Activated CD8-positive, alpha-beta memory T cell treated with anti-CD3 and anti-CD28 coated beads, Interleukin-2, amount 10 ng/mL, durations not matched to agents 7 days and 5 days (primary cell): ENCODE results near the gene EXOC1L. TPM values are rescaled to one million over a fixed set of nuclear protein-coding genes. Genes with fewer than 3 reads are reported as not detected.
A peak's percentile ranks its signal among the peaks of the same experiment; 100 is the strongest.

ENCODE experiments used
- ATAC-seq: fragments of 150-1000 bp; cut with Tn5 transposase; one replicate; pipeline ENCODE4 v1.10.0; 2021; ENCODE audit warnings: moderate library complexity
- CTCF ChIA-PET: fragments of 350-600 bp; sonication (Branson Sonifier 250); formaldehyde crosslinking; loops from one replicate; lab custom pipeline; 2021; ENCODE audit warnings: antibody characterized with exemption; lab: Charles Lee
- DNase-seq: peaks from one replicate; pipeline ENCODE4 v3.0.0-alpha.2; 2020
- H3K27ac Mint-ChIP-seq: one replicate; pipeline ENCODE4 v1.8.0; 2021; ENCODE audit warnings: mild to moderate bottlenecking, mixed read lengths
- H3K27me3 Mint-ChIP-seq: one replicate; pipeline ENCODE4 v1.8.0; 2021; ENCODE audit warnings: mixed read lengths
- H3K36me3 Mint-ChIP-seq: one replicate; pipeline ENCODE4 v1.8.0; 2021; ENCODE audit warnings: mild to moderate bottlenecking, mixed read lengths
- H3K4me1 Mint-ChIP-seq: one replicate; pipeline ENCODE4 v1.8.0; 2021; ENCODE audit warnings: mixed read lengths
- H3K4me3 Mint-ChIP-seq: one replicate; pipeline ENCODE4 v1.8.0; 2021; ENCODE audit warnings: mild to moderate bottlenecking, moderate library complexity, mixed read lengths
- H3K9me3 Mint-ChIP-seq: one replicate; pipeline ENCODE4 v1.8.0; 2022; ENCODE audit warnings: low read depth, mixed read lengths
- total RNA-seq, 2 experiments: library from RNA; stranded (reverse); gene quantifications; one replicate each; pipeline ENCODE4 v1.2.3, GENCODE V29; 2021

The EXOC1L gene, protein sequence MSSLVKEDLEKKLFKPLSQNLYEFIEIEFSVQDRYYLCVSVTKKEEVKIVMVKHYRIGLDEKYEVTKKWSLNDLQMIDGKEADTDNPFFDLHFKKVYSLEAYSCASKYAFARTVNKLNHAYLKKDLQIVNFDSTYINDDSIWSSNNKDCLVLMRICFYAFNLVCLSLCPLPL
- not detected for total RNA-seq

DNA sequence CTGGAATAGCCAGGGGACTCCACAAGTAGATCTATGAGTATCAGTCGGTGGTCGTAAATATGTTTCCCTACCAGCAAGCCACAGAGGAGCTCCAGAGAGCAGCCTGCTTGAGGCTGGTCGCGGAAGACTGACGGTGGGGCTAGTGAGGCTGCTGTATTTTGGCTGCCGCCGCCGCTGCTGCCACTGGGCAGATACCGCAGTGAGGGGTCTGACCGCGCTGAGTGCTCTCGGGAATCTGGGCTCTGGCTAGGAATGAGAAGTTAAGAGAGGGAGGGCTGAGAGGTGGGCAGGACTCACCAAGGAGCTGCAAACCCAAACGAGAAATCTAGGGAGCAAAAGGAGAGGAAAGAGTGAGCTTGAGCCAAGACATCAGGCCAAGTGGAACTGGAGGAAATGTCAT, at the start of gene EXOC1L:
Gene EXOC1L, plus strand, starts transcription at position 157 of the 400 bp plus-strand sequence. Its CDS starts 237 bp downstream, at position 394.
- Mint-ChIP-seq H3K27ac (no peak within 1 kb of the TSS), H3K9me3 (no peaks in the 10 kb centered on the region), H3K4me1 (peaks cover 4% of the 10 kb centered on the region), H3K4me3 (peak within 1 kb of the TSS; percentile 14), H3K36me3 (no peaks in the 10 kb centered on the region), H3K27me3 (peaks cover 20% of the 10 kb centered on the region)
- ATAC-seq, result no peak
- DNase-seq, result no peak
- CTCF ChIA-PET, result no interaction called here

DNA sequence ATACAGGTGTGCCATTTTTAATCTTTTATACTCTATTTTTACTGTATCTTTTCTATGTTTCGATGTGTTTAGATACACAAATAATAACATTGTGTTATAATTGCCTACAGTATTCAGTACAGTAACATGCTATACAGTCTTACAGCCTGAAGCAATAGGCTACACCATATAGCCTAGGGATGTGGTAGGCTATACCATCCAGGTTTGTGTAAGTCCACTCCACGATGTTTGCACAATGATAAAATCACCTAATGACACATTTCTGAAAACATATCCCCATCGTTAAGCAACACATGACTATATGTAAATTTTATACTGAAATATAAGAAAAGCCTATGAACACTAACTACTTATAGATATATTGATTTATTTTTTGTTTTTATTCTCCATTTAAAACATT, 48.9 kb upstream of the EXOC1L start:
- DNase-seq, result no peak
- Mint-ChIP-seq H3K27me3 (peaks cover 18% of the 10 kb centered on the region), H3K4me3 (no peak overlapping the region), H3K36me3 (no peaks in the 10 kb centered on the region), H3K4me1 (no peaks in the 10 kb centered on the region), H3K27ac (no peak overlapping the region), H3K9me3 (no peaks in the 10 kb centered on the region)
- CTCF ChIA-PET, result interaction anchor here (0.6 to 1.6 kb wide), 2 partner anchors 9 to 391 kb away, joined by 3 to 4 read pairs; no protein-coding TSS in a partner anchor
- no peak for ATAC-seq

DNA sequence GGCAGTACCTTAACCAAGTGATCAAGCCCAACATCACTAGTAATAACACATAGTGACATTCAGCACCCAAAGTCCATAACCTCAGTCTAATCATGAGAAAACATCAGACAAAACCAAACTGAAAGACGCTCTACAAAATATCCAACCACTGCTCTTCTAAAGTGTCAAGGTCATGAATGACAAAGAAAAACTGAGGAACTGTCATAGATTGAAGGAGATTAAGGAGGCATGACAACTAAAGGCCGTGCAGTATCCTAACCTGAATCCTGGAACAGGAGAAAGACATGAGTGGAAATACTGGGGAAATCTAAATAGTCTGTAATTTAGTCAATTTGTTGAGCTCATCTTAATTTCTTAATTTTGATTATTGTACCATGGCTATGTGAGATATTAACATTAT, 38.2 kb upstream of the EXOC1L start:
- Mint-ChIP-seq H3K36me3 (no peaks in the 10 kb centered on the region), H3K9me3 (peaks cover 2% of the 10 kb centered on the region), H3K27me3 (peaks cover 17% of the 10 kb centered on the region), H3K27ac (no peak overlapping the region), H3K4me3 (no peak overlapping the region), H3K4me1 (no peaks in the 10 kb centered on the region)
- ATAC-seq, result no peak
- no peak for DNase-seq
- CTCF ChIA-PET, result interaction anchor here (0.8 kb wide), 1 partner anchor 20 kb away, joined by 3 read pairs; no protein-coding TSS in a partner anchor

DNA sequence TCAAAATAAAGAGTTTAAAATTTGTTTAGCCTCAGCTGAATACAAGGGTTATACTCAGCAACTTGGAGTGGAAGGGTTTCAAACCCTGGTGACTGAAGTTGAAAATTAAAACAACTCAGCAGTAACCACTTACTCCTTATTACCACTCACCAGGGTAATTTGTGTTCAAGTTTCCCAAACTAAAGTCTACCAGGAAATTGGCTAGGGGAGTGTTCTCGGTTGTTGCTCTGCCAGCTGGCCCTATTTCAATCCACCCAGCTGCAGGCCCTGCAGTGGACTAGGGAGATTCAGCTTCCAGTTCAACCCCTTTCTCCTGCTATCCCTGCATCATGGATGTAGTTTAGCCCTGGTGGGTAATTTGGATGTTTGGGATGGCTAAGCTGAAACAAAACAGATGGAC, 37.8 kb upstream of the EXOC1L start:
- CTCF ChIA-PET, result interaction anchor here (0.8 kb wide), 1 partner anchor 20 kb away, joined by 3 read pairs; no protein-coding TSS in a partner anchor
- DNase-seq (no peak), ATAC-seq (no peak)
- Mint-ChIP-seq H3K4me3 (no peak overlapping the region), H3K27ac (no peak overlapping the region), H3K9me3 (peaks cover 2% of the 10 kb centered on the region), H3K36me3 (no peaks in the 10 kb centered on the region), H3K4me1 (no peaks in the 10 kb centered on the region), H3K27me3 (peaks cover 14% of the 10 kb centered on the region)

DNA sequence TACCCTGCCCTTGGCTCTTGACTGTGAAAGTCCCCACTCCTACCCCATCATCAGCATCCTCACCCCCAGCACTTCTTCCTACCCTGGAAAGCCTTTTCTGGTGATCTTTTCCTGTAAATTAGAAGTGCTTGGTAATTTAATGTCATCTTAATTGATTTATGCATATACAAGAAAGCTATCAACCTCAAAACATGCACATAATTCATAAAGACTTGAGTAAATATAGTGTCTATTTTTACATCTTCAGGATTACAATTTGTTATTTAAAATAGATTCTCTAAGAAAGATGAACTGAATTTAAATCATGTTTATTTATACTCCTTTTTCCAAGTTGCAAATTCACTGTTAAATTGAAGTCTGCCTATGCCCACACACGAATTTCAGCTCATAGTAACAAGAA, 36.0 kb upstream of the EXOC1L start:
- no peaks in the 10 kb centered on the region for H3K36me3 Mint-ChIP-seq
- no peak for ATAC-seq
- no peak overlapping the region for H3K4me3 Mint-ChIP-seq
- CTCF ChIA-PET, result no interaction called here
- no peaks in the 10 kb centered on the region for H3K4me1 Mint-ChIP-seq
- peaks cover 16% of the 10 kb centered on the region for H3K27me3 Mint-ChIP-seq
- no peak for DNase-seq
- H3K9me3 Mint-ChIP-seq, result no peaks in the 10 kb centered on the region
- no peak overlapping the region for H3K27ac Mint-ChIP-seq

DNA sequence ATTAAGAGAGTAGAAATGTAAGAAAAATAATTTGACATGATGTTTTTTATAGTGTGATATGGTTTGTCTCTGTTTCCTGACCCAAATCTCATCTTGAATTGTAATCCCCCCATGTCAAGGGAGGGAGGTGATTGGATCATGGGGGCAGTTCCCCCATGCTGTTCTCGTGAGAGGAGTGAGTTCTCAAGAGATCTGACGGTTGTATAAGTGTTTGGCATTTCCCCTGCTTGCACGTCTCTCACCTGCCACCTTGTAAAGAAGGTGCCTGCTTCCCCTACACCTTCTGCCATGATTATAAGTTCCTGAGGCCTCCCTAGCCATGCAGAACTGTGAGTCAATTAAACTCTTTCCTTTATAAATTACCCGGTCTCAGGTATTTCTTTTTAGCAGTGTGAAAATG, 34.8 kb upstream of the EXOC1L start:
- H3K27ac Mint-ChIP-seq, result no peak overlapping the region

DNA sequence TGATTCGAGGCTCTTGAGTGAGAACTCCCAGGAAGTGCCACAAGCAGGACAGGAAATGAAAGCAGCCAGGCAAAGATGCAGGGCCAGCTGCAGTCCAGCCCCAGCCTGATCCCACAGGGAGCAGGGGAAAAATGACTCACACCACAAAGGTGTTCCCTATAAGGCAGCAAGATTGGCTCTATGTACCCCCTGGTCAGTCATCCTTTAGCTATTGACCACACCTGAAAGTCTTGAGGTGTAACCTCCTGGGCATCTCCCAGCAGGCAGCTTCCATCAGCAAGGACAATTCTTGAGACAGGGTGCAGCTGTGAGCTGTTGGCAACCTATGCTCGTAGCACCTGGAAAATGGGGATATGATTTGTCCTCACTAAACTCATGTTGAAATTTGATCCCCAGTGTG, 27.9 kb upstream of the EXOC1L start:
- Mint-ChIP-seq H3K27me3 (peaks cover 29% of the 10 kb centered on the region), H3K9me3 (no peaks in the 10 kb centered on the region), H3K27ac (no peak overlapping the region), H3K4me3 (no peak overlapping the region), H3K4me1 (peaks cover 1% of the 10 kb centered on the region), H3K36me3 (no peaks in the 10 kb centered on the region)
- CTCF ChIA-PET, result no interaction called here
- DNase-seq (no peak), ATAC-seq (no peak)

More for the DNA sequence above, 34.8 kb upstream of the EXOC1L start:
- H3K27me3 Mint-ChIP-seq, result peaks cover 14% of the 10 kb centered on the region
- no peaks in the 10 kb centered on the region for H3K36me3 Mint-ChIP-seq
- CTCF ChIA-PET, result no interaction called here
- no peaks in the 10 kb centered on the region for H3K4me1 Mint-ChIP-seq
- no peak for ATAC-seq
- no peak for DNase-seq
- H3K4me3 Mint-ChIP-seq, result no peak overlapping the region
- no peaks in the 10 kb centered on the region for H3K9me3 Mint-ChIP-seq

DNA sequence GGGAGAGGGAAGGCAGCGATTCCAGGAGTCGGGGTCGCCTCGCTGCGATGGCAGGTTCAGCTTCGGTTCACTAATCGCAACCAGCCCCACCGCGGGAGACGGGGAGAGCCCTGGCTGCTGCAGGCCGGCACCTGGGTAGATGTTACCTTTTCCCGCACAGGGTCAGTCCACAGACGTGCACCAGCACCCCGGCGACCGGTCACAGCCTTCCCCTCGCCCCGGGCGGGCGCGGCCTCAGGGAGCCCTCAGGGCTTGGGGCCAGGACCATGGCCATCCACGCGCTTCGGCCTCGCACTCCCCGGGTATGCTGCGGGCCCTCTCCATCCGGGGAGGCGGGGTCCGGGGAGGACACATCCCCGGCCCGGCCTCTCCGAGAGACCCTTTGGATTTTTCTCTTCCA, 26.1 kb upstream of the EXOC1L start:
- no peak for DNase-seq
- CTCF ChIA-PET, result no interaction called here
- Mint-ChIP-seq H3K4me1 (peaks cover 1% of the 10 kb centered on the region), H3K4me3 (no peak overlapping the region), H3K27me3 (peaks cover 39% of the 10 kb centered on the region), H3K36me3 (no peaks in the 10 kb centered on the region), H3K9me3 (no peaks in the 10 kb centered on the region), H3K27ac (no peak overlapping the region)
- ATAC-seq, result no peak

DNA sequence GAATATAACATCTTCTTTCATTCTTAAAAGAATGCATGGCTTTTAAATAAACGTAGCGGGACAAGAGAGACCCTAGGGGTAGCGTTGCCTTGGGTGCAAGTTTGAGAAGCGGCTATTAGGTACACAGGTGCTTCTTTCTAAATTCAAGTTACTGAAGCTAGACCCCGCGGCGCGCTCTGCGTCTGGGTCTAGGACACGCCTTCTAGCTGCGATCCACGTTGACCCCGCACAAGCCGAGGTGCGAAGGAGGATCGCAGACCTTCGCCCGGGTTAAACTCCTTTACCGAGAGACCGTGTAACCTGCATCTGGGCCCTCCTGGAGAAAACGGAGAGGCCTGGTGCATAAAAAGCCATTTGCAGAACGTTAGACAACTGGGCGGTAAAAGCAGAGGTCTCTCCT, 25.5 kb upstream of the EXOC1L start:
- H3K27me3 Mint-ChIP-seq, result peaks cover 42% of the 10 kb centered on the region
- no peak overlapping the region for H3K4me3 Mint-ChIP-seq
- no peak overlapping the region for H3K27ac Mint-ChIP-seq
- no peaks in the 10 kb centered on the region for H3K36me3 Mint-ChIP-seq
- DNase-seq (no peak), ATAC-seq (no peak)
- CTCF ChIA-PET, result no interaction called here
- no peaks in the 10 kb centered on the region for H3K9me3 Mint-ChIP-seq
- H3K4me1 Mint-ChIP-seq, result peaks cover 1% of the 10 kb centered on the region

DNA sequence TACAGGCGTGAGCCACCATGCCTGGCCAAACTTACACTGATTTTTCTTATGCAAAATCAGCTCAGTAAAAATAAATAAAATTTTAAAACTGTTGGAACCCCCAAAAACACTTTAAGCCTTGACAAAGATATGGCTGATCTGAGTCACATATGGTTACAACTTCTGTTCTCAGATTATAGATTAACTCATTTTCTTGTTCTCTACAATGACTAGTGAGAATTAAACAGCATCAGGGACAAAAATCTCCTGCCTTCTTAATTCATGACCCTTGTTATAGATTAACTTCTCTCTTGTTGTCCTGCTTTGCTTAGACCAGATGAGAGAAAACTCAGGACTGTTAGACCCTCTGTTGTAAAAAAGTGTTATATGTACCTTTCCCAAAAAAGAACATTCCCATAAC, 24.2 kb upstream of the EXOC1L start:
- DNase-seq (no peak), ATAC-seq (no peak)
- CTCF ChIA-PET, result no interaction called here
- Mint-ChIP-seq H3K4me1 (peaks cover 1% of the 10 kb centered on the region), H3K27ac (no peak overlapping the region), H3K4me3 (no peak overlapping the region), H3K36me3 (no peaks in the 10 kb centered on the region), H3K9me3 (no peaks in the 10 kb centered on the region), H3K27me3 (peaks cover 43% of the 10 kb centered on the region)

DNA sequence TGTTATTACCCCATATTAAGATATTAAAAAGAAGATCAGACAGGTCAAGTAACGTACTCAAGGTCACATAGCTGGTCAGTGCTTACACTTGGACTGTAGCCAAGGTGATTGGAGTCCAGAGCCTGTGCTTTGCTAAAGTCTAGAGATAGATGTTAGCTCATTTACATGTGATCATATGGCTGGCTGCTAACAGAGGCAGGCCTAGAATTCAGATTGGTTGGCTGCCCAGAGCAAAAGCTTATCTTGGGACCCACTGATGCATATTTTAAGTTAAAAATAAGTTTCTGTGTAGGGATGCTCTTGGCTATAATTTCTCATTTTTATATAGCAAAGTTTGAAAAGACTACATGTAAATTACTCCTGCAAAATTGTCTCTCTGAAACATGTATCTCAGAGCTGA, 18.1 kb upstream of the EXOC1L start:
- DNase-seq (no peak), ATAC-seq (no peak)
- no peak overlapping the region for H3K4me3 Mint-ChIP-seq
- peaks cover 20% of the 10 kb centered on the region for H3K27me3 Mint-ChIP-seq
- no peaks in the 10 kb centered on the region for H3K9me3 Mint-ChIP-seq
- no peaks in the 10 kb centered on the region for H3K36me3 Mint-ChIP-seq
- H3K27ac Mint-ChIP-seq, result no peak overlapping the region
- H3K4me1 Mint-ChIP-seq, result no peaks in the 10 kb centered on the region
- CTCF ChIA-PET, result interaction anchor here (0.6 to 1.2 kb wide), 2 partner anchors 20 to 457 kb away, joined by 3 to 4 read pairs; no protein-coding TSS in a partner anchor

DNA sequence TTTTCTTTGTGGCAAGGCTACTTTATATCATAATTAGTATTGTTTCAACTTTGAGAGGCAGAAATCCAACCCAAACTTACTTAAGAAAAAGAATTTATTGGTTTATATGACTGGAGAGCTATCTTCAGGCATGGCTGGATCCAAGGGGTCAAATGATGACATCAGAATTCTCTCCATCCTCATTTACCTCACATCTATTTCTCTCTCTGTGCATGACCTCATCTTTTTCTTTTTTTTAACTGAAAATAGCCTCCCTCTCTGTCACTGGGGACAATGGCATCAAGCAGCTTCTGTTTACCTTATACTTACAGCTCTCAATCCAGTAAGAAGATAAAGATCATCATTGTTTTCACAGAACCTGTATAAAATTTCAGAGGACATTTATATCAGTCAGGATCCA, 12.0 kb upstream of the EXOC1L start:
- no peak for ATAC-seq

DNA sequence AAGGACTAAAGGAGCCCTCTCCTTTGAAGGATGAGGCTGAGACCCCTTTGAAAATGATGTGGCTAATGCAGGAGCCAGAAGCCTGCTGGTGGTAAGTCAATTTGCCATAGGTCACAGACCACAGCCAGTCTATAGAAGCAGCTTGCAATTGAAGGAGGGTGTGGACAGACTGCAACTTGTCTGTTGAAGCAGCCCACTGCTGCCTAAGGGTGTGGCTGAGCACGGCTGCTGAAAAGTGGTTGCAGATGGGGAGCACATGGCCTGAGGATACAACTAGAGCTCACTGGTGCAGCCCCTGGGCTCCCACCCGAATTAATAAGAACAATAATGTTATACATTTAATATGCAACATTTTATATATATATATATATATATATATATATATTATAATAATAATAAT, 11.4 kb upstream of the EXOC1L start:
- DNase-seq, result no peak
- no peak for ATAC-seq
- H3K27ac Mint-ChIP-seq, result no peak overlapping the region

More for the DNA sequence above, 12.0 kb upstream of the EXOC1L start:
- no peaks in the 10 kb centered on the region for H3K36me3 Mint-ChIP-seq
- no peaks in the 10 kb centered on the region for H3K9me3 Mint-ChIP-seq
- DNase-seq, result no peak
- CTCF ChIA-PET, result no interaction called here
- H3K4me1 Mint-ChIP-seq, result no peaks in the 10 kb centered on the region
- no peak overlapping the region for H3K27ac Mint-ChIP-seq
- no peak overlapping the region for H3K4me3 Mint-ChIP-seq
- peaks cover 3% of the 10 kb centered on the region for H3K27me3 Mint-ChIP-seq

DNA sequence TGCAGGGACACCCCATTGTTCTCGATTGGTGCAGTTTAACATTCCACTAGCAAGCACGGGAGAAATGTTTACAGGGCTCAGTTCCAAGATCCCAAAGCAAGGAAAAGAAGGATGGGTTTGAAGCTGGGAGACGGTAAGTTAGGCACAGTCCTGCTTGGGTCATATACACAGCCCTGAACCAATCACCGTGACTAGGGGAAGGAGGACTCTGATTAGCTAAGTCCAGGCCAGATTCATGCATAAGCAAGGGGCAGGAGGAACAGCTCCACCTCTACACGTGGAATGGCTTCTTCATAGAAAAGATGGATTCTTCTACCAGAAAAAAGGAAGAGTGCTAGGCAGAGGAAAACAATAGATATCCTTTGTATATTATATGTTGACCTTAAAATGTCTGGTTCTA, 11.0 kb upstream of the EXOC1L start:
- DNase-seq (no peak), ATAC-seq (no peak)
- H3K27ac Mint-ChIP-seq, result no peak overlapping the region
- no peaks in the 10 kb centered on the region for H3K9me3 Mint-ChIP-seq
- no peak overlapping the region for H3K4me3 Mint-ChIP-seq
- no peaks in the 10 kb centered on the region for H3K36me3 Mint-ChIP-seq
- CTCF ChIA-PET, result no interaction called here
- H3K27me3 Mint-ChIP-seq, result peaks cover 3% of the 10 kb centered on the region
- no peaks in the 10 kb centered on the region for H3K4me1 Mint-ChIP-seq

More for the DNA sequence above, 11.4 kb upstream of the EXOC1L start:
- Mint-ChIP-seq H3K9me3 (no peaks in the 10 kb centered on the region), H3K27me3 (peaks cover 3% of the 10 kb centered on the region), H3K36me3 (no peaks in the 10 kb centered on the region), H3K4me1 (no peaks in the 10 kb centered on the region), H3K4me3 (no peak overlapping the region)
- CTCF ChIA-PET, result no interaction called here
